ENCODE measurements around the gene PTH2. TPM values are rescaled to one million over a fixed set of nuclear protein-coding genes. Genes with fewer than 3 reads are reported as not detected.

The PTH2 gene
- total and polyA plus RNA-seq, 2 of the 8 experiments (the other 6 are each of a cell fraction or from before 2014, with no cell fraction given), result not detected

- H3K4me2 ChIP-seq (ENCODE audit: insufficient read depth in 1 of 2, low read depth in 2 of 2, low read length in 2 of 2), result peak overlapping the region; percentile 63 to 66
- H3K27ac ChIP-seq (ENCODE audit: low read depth, low read length), result no peak overlapping the region
- H4K8ac ChIP-seq (ENCODE audit: extremely low read depth, insufficient read depth, low read length), result peak overlapping the region; percentile 76; the same call in 1 of the 2 replicates
- H2AFZ ChIP-seq (ENCODE audit: low read length), result no peak overlapping the region
- no peak overlapping the region for H2BK20ac ChIP-seq (ENCODE audit: low read length)
- ChIA-PET CTCF (ENCODE audit: partially characterized antibody) (interaction anchor here (0.7 to 3.7 kb wide), 2 partner anchors 10 to 19 kb away, joined by 3 to 15 read pairs; partner anchors contain the start of gene SLC17A7), POLR2A (ENCODE audit: partially characterized antibody) (interaction anchor here (0.6 to 4.6 kb wide), 8 partner anchors 9 to 309 kb away, joined by 3 to 29 read pairs (median 4); partner anchors contain the start of genes FLT3LG, RPS11 and TEAD2)
- H3K56ac ChIP-seq (replicated peaks; ENCODE audit: insufficient read length, low read depth, low read length), result no peak overlapping the region
- peaks cover 9 to 15% of the 10 kb centered on the region in 2 experiments for H4K20me1 ChIP-seq (replicated peaks in 1 of 2; ENCODE audit: control insufficient read depth in 1 of 2, insufficient read depth in 2 of 2, low read length in 2 of 2)
- no peak overlapping the region for H2BK12ac ChIP-seq (ENCODE audit: low read depth, low read length)
- peaks cover 11 to 17% (median 12%) of the 10 kb centered on the region in 4 experiments; a peak in 6 of 8 replicates for H3K36me3 ChIP-seq (ENCODE audit: control insufficient read depth in 2 of 4, insufficient read depth in 4 of 4, low read length in 3 of 4)
- H3K23ac ChIP-seq (ENCODE audit: insufficient read length), result no peak overlapping the region
- H3K4ac ChIP-seq (replicated peaks; ENCODE audit: insufficient read length, low read depth, low read length), result peak overlapping the region; percentile 47
- H2BK15ac ChIP-seq (ENCODE audit: low read length), result no peak overlapping the region
- peaks cover 0 to 23% of the 10 kb centered on the region in 2 experiments; a peak in 2 of 4 replicates for H3K79me2 ChIP-seq (ENCODE audit: control insufficient read depth in 1 of 2, insufficient read depth in 2 of 2, low read length in 2 of 2)
- peaks cover 0 to 14% (median 10%) of the 10 kb centered on the region in 4 experiments; a peak in 6 of 7 replicates for H3K4me1 ChIP-seq (replicated peaks in 1 of 4; ENCODE audit: control insufficient read depth in 3 of 4, insufficient read depth in 4 of 4, low read length in 3 of 4)
- peak overlapping the region; percentile 18 to 94 (median 55); a peak in 7 of 8 replicates for H3K4me3 ChIP-seq (ENCODE audit: extremely low read depth in 1 of 4, insufficient read depth in 2 of 4, low read depth in 3 of 4, low read length in 4 of 4)
- H3K18ac ChIP-seq (ENCODE audit: extremely low read depth, low read length), result no peak overlapping the region
- TF ChIP-seq KDM4A (IDR thresholded peaks at IDR 0.05; ENCODE audit: low read depth, low read length, severe bottlenecking) (no peak), SUZ12 (IDR thresholded peaks at IDR 0.05; ENCODE audit: low read length) (no peak)
- no peak overlapping the region for H2BK120ac ChIP-seq (replicated peaks; ENCODE audit: low read depth, low read length)
- H3K23me2 ChIP-seq (ENCODE audit: low read depth, low read length), result peaks cover 4% of the 10 kb centered on the region
- no peaks in the 10 kb centered on the region for H3K27me3 ChIP-seq (replicated peaks in 1 of 4; ENCODE audit: control insufficient read depth in 3 of 4, extremely low read depth in 1 of 4, insufficient read depth in 3 of 4, low read length in 3 of 4)
- WGBS, 2 experiments (ENCODE audit: extremely low coverage in 1 of 2, insufficient coverage in 1 of 2, insufficient read length in 1 of 2, insufficient replicate concordance in 2 of 2, low coverage in 1 of 2, low lambda C conversion rate in 2 of 2, missing lambda C conversion rate in 1 of 2), result 89% methylated on average over 6 of the region's 7 CpGs; no CpG with 5 or more reads in 1 of the 2 experiments
- no peak overlapping the region for H4K5ac ChIP-seq (ENCODE audit: insufficient read length, low read depth, low read length)
- H2BK5ac ChIP-seq (ENCODE audit: low read depth, low read length), result 0 out of 2 replicates have a peak overlapping the region, but pooled peaks have one; percentile 24
- no peaks in the 10 kb centered on the region for H3K9me3 ChIP-seq (ENCODE audit: insufficient read depth in 2 of 2, low read depth in 1 of 2, low read length in 1 of 2)
- peaks cover 2% of the 10 kb centered on the region for H3K79me1 ChIP-seq (ENCODE audit: low read depth, low read length)
- H2AK5ac ChIP-seq (ENCODE audit: low read depth, low read length), result no peak overlapping the region
- no peak overlapping the region for H4K91ac ChIP-seq (replicated peaks; ENCODE audit: insufficient read length, low read length)
- FAIRE-seq (no peak), DNase-seq (ENCODE audit: low read depth in 1 of 2, low spot score in 2 of 2) (no peak)
- no peak overlapping the region for H3K14ac ChIP-seq (ENCODE audit: insufficient read length)
- no peak overlapping the region; a peak in 1 of 7 replicates for H3K9ac ChIP-seq (replicated peaks in 1 of 4; ENCODE audit: extremely low read depth in 1 of 4, low read depth in 3 of 4, low read length in 3 of 4)
Measured at GRCh38 chr19:49450405-49450804, 27.2 kb upstream of the PTH2 start.
